Forelimb muscle (tissue), 1 donor: Measurements from ENCODE around the gene FAM193A. TPM values are rescaled to one million over a fixed set of nuclear protein-coding genes. Genes with fewer than 3 reads are reported as not detected.
"Not testable (repeated sequence)": the region's sequence is repeated elsewhere in the genome, so short reads cannot be mapped to it uniquely, and the experiment has no call there.

Experiments used
- DNase-seq: peaks from one replicate; pipeline ENCODE4 v3.0.0-alpha.2; 2013; ENCODE audit warnings: low read depth
- polyA plus RNA-seq: library from polyadenylated mRNA; unstranded; fragments of 120-200 nt; gene quantifications from one replicate; pipeline ENCODE4 v1.2.1, GENCODE V29; 2013; ENCODE audit not compliant: insufficient read length

FAM193A gene
- polyA plus RNA-seq, 1 donor: 17.1 TPM

DNA sequence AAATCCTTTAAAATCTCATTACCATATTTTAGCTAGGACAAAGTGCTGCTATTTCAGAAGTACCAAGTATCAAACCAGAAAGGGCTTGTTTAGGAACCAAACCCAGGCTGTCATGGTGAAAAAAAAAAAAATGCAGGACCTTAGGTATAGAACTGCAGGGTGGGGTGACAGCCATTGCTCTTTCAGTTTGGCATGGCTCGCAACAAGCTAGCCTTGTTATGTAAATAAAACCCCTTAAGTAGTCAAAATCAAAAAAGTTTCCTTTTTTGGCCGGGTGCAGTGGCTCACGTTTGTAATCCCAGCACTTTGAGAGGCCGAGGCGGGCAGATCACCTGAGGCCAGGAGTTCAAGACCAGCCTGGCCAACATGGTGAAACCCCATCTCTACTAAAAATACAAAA, 244.2 kb downstream of the FAM193A start:
- DNase-seq: not testable (repeated sequence)

GRCh38 chr4:2781911-2782310, 245.5 kb downstream of the FAM193A start:
- no peak for DNase-seq

Other genes starting within 250 kb of the FAM193A start
- gene ZFYVE28, start 118.0 kb upstream of the FAM193A start, polyA plus RNA-seq: 1.7 TPM
- 0.15 TPM for gene CFAP99, start 117.7 kb upstream of the FAM193A start, polyA plus RNA-seq
- gene RNF4, start 67.5 kb upstream of the FAM193A start, polyA plus RNA-seq: 34.0 TPM
- 11.4 TPM for gene TNIP2, start 219.7 kb downstream of the FAM193A start, polyA plus RNA-seq